ENCODE data around the gene ATP2B1. TPM values are rescaled to one million over a fixed set of nuclear protein-coding genes. Genes with fewer than 3 reads are reported as not detected.
A peak's percentile ranks its signal among the peaks of the same experiment; 100 is the strongest.

The ATP2B1 gene
- total and polyA plus RNA-seq, 12 donors, result 6.3 to 37.3 (median 17.4) TPM

DNA sequence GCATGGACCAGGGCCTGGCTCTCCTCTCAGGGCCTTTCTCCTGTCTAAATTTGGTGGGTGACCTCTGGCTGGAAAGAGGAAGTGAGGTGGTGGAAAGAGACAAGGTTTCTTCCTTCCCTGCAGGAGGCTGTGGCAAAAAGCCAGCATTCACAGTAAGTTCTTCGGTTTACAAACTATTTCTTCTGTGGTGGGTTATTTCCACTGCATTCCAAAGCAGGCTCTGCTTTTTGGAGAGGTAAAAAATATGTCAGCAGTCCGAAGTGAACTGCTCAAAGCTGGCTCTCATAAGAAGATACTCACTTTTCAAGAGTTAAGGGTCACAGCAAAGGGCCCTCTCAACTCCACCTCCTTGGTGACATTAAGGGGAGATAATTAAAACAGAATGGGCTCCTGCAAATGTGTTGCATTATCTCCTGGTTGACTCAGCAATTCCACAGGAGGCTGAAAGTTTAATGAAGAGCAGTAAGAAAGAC, 133.9 kb downstream of the ATP2B1 start:
- Histone ChIP-seq H3K36me3 (replicated peaks in 1 of 2) (no peaks in the 10 kb centered on the region), H3K9me3 (replicated peaks in 1 of 3) (no peaks in the 10 kb centered on the region), H3K4me1 (replicated peaks in 1 of 2) (no peaks in the 10 kb centered on the region), H3K27me3 (no peaks in the 10 kb centered on the region), H3K4me3 (no peak overlapping the region), H3K27ac (no peak overlapping the region)
- intact Hi-C loops (cut with DNase I), result no loop called here
- no peak for TF ChIP-seq POLR2A (IDR thresholded peaks at IDR 0.05)
- TF ChIP-seq, protein P1, sequence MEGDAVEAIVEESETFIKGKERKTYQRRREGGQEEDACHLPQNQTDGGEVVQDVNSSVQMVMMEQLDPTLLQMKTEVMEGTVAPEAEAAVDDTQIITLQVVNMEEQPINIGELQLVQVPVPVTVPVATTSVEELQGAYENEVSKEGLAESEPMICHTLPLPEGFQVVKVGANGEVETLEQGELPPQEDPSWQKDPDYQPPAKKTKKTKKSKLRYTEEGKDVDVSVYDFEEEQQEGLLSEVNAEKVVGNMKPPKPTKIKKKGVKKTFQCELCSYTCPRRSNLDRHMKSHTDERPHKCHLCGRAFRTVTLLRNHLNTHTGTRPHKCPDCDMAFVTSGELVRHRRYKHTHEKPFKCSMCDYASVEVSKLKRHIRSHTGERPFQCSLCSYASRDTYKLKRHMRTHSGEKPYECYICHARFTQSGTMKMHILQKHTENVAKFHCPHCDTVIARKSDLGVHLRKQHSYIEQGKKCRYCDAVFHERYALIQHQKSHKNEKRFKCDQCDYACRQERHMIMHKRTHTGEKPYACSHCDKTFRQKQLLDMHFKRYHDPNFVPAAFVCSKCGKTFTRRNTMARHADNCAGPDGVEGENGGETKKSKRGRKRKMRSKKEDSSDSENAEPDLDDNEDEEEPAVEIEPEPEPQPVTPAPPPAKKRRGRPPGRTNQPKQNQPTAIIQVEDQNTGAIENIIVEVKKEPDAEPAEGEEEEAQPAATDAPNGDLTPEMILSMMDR (IDR thresholded peaks at IDR 0.05), result no peak
- WGBS, 4 donors, result 49 to 61% (median 53%) methylated on average over 2 of the region's 2 CpGs
- peak; percentile 14 to 58 (median 22) for DNase-seq

DNA sequence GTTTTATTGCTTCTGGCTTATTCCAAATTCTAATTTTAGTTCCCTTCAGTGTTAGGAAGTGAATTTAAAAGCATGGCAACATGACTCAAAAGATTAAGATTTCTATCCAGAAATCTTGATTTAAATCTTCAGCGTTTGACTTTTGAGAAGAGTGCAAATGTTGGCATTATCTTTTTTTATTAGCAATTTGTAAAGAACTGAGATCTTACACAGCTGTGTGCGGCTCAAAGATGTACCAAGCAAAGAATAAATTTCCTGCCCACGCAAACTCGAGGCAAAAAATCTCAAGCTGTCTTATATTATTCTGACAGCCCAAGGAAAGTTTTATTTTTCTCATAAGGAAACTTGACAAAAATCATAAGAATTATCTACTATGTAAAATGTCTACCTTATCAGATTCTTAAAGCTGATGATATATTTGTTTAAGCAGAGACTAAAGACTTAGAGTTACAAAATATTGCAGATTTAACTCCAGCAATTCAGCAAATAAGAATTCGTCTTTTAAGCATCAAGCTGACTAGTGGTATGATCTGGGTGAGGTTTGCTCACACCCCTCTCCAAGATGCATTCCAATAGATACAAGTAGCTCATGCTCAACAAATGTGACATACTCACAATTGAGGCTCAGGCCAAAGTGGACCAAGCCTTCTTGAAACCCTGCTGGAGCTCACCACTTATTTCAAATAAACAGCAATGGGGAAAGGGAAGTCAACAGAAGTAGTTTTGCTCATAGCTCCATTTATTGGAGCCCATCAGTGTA, 135.4 kb downstream of the ATP2B1 start:
- no peak overlapping the region for H3K27ac ChIP-seq
- no peaks in the 10 kb centered on the region for H3K36me3 ChIP-seq (replicated peaks in 1 of 2)
- 79 to 93% (median 82%) methylated on average over 5 of the region's 5 CpGs for WGBS, 4 donors
- no peak overlapping the region for H3K4me3 ChIP-seq
- H3K9me3 ChIP-seq (replicated peaks in 1 of 3), result no peaks in the 10 kb centered on the region
- intact Hi-C loops (cut with DNase I), result no loop called here
- no peaks in the 10 kb centered on the region for H3K27me3 ChIP-seq
- no peaks in the 10 kb centered on the region for H3K4me1 ChIP-seq (replicated peaks in 1 of 2)
- no peak for TF ChIP-seq POLR2A (IDR thresholded peaks at IDR 0.05)
- TF ChIP-seq, protein P1 (IDR thresholded peaks at IDR 0.05), result no peak
- no peak for DNase-seq

DNA sequence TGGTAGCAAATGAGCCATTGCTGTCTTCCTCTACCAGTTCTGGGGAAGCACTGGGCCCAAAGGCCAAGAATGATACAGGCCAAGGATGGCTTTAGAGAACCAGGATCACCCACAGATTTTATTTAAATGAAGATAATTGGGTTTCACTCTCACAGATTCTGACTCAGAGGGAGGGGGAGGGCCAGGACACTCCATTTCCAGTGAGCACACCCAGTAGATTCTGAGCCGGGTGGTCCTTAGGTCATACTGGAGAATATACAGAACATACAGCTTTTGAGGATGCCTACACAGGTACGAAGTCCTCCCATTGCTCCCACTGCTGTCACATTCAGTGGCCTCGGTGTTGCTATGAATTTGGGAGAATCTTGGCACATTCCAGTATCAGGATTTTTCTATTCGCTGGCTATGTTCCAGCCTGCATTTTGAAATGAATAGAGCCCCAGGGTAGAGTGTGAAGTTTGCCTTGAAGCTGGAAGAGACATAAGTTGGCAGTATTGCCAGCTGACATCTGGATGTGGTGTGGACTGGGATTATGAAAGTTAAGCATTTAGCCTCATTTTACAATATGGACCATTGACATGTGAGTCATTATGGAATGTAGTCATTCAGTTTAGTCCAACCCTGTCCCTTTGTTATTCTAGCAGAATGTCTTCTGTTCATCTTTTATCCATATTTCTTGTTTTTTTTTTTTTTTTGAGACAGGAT, 137.0 kb downstream of the ATP2B1 start:
- Histone ChIP-seq H3K27me3 (no peaks in the 10 kb centered on the region), H3K4me1 (replicated peaks in 1 of 2) (no peaks in the 10 kb centered on the region), H3K27ac (no peak overlapping the region), H3K9me3 (replicated peaks in 1 of 3) (no peaks in the 10 kb centered on the region), H3K4me3 (no peak overlapping the region), H3K36me3 (replicated peaks in 1 of 2) (no peaks in the 10 kb centered on the region)
- TF ChIP-seq, protein P1 (IDR thresholded peaks at IDR 0.05), result no peak
- no peak for TF ChIP-seq POLR2A (IDR thresholded peaks at IDR 0.05)
- WGBS, 4 donors, result 88 to 97% (median 94%) methylated on average over 4 of the region's 4 CpGs
- intact Hi-C loops (cut with DNase I), result no loop called here
- no peak for DNase-seq

DNA sequence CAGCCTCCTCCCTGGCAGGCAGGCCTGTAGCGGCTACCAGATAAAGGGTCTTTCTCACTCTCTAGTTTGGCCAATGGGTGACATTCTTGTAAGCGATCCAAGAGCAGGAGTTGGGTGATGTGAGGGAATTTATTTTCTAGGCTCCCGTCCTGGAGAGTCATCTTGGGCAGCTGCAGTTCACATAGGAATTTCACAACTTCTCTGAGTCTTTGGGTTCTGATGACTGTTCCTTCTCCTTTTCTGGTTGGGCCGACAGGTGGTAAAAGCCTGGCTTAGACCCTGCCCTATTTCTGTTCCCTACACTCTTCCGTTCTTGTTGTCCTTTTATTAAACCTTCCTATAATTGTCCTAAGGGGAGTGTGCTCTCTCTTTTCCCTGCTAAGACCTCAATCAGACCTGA, 140.2 kb downstream of the ATP2B1 start:
- WGBS, 4 donors, result 81 to 89% (median 85%) methylated on average over 5 of the region's 5 CpGs
- DNase-seq, result no peak
- Histone ChIP-seq H3K27ac (no peak overlapping the region), H3K27me3 (no peaks in the 10 kb centered on the region), H3K36me3 (replicated peaks in 1 of 2) (no peaks in the 10 kb centered on the region), H3K9me3 (replicated peaks in 1 of 3) (no peaks in the 10 kb centered on the region), H3K4me3 (no peak overlapping the region), H3K4me1 (replicated peaks in 1 of 2) (no peaks in the 10 kb centered on the region)
- TF ChIP-seq, protein P1 (IDR thresholded peaks at IDR 0.05), result no peak
- no peak for TF ChIP-seq POLR2A (IDR thresholded peaks at IDR 0.05)
- intact Hi-C loops (cut with DNase I), result no loop called here
